Right lobe of liver (tissue), 6 donors: Measurements from ENCODE around the gene ALDH3B1. TPM values are rescaled to one million over a fixed set of nuclear protein-coding genes. Genes with fewer than 3 reads are reported as not detected.

Experiments
- ATAC-seq, 4 donors: fragments of 200-7000 bp; cut with Tn5 transposase; one replicate each; pipeline ENCODE4 v1.9.1; 2020; ENCODE audit warnings: mild to moderate bottlenecking in 4 of 4, moderate library complexity in 4 of 4
- DNase-seq, 3 donors: peaks; one replicate each; pipeline ENCODE4 v3.0.0-alpha.2; 2020
- H3K27ac ChIP-seq, 3 donors: fragments of 200-600 bp; one replicate each; pipeline ENCODE4 v1.8.0; 2022
- H3K27me3 ChIP-seq, 2 donors: fragments of 200-600 bp; one replicate each; pipeline ENCODE4 v1.8.0; 2022
- H3K36me3 ChIP-seq, 4 donors: fragments of 200-600 bp; sonication (generic) in 1 of 4; one replicate each; pipeline versions ENCODE4 v1.5.1 to v1.8.0; 2017 to 2022; ENCODE audit warnings: control low read depth in 1 of 4
- H3K4me1 ChIP-seq, 4 donors: fragments of 200-600 bp; sonication (generic) in 1 of 4; one replicate each; pipeline versions ENCODE4 v1.5.1 to v1.8.0; 2017 to 2022; ENCODE audit warnings: control low read depth in 1 of 4
- H3K4me3 ChIP-seq, 3 donors: fragments of 200-600 bp; one replicate each; pipeline ENCODE4 v1.8.0; 2022
- H3K9me3 ChIP-seq, 4 donors: fragments of 200-600 bp; sonication (generic) in 1 of 4; one replicate each; pipeline versions ENCODE4 v1.5.1 to v1.8.0; 2017 to 2022; ENCODE audit warnings: control low read depth in 1 of 4
- POLR2A ChIP-seq: fragments of 450-650 bp; IDR thresholded peaks from one replicate; pipeline ENCODE4 v1.6.1; 2017; ENCODE audit warnings: antibody characterized with exemption, mild to moderate bottlenecking
- WGBS: methylation state at CpG from one replicate; pipeline ENCODE4 v1.1.6; 2018; ENCODE audit warnings: low coverage, low lambda C conversion rate; ENCODE audit not compliant: insufficient coverage; ENCODE audit errors: missing lambda C conversion rate; 5-methylcytosine and 5-hydroxymethylcytosine counted together
- intact Hi-C, 2 donors: fragments of 100-400 bp; cut with DNase I; formaldehyde crosslinking; loops; one replicate each; pipeline versions ENCODE4 v1.11.2 to v1.14.1; 2022
- total RNA-seq, 6 experiments: library from RNA; depleted of rRNA in 2 of 6; stranded (reverse); fragments of >200 nt in 2 of 6; fragmentation: NEBNext Ultra II Directional in 3 of 6; extraction: Animal tissue kit (Norgen Biotek cat#: 25700) in 3 of 6; gene quantifications; one replicate each; pipeline versions ENCODE4 v1.1.0 to v1.2.4, GENCODE V29; 2016 to 2023
- TF ChIP-seq, protein P1 (sequence below), 4 donors: fragments of 200-600 bp in 3 of 4; fragments of 450-650 bp in 1 of 4; IDR thresholded peaks; one replicate each; pipeline versions ENCODE4 v1.5.1 to v1.8.0; 2016 to 2022; ENCODE audit warnings: antibody characterized with exemption in 4 of 4, mild to moderate bottlenecking in 2 of 4
- donor health status: DM: no; HTN: yes; CAD: no.
- donor health status: DM: no; HTN: no; CAD: no.
- donor health status: DM: no; HTN: no; CAD: no.
- donor health status: DM: no; HTN: yes; CAD: no.
- donor health status: DM: no; HTN: yes; CAD: no.

Gene ALDH3B1
- total RNA-seq, 6 experiments from 2014 or later, result 2.3 to 7.4 (median 4.4) TPM

DNA sequence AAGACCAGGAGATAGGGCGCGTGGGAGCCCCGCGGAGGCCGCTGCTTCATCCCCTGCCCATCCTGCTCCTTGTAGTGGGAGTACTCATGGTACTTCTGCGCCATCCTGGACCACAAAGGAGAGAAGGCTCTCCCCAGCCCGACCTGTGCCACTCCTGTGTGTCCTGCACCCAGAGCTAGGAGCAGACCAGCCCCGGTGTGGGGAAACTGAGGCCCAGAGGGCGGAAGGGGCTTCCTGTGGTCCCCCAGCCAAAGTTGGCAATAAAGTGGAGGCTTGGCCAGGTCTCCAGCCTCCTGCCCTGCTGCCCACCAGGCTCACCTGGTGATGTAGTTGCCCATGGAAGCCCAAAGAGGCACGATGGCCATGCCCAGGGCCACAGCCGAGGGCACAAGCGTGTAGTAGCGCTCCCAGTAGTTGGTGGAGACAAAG lies 10.9 kb upstream of the ALDH3B1 start:
- Histone ChIP-seq H3K4me3 (no peak overlapping the region), H3K27me3 (no peaks in the 10 kb centered on the region), H3K27ac (no peak overlapping the region), H3K9me3 (no peaks in the 10 kb centered on the region), H3K4me1 (peaks cover 0 to 4% (median under 1%) of the 10 kb centered on the region in 4 donors), H3K36me3 (no peaks in the 10 kb centered on the region)
- WGBS, result no CpG with 5 or more reads among the region's 13 CpGs
- DNase-seq, result no peak
- TF ChIP-seq POLR2A, result no peak
- TF ChIP-seq, protein P1, sequence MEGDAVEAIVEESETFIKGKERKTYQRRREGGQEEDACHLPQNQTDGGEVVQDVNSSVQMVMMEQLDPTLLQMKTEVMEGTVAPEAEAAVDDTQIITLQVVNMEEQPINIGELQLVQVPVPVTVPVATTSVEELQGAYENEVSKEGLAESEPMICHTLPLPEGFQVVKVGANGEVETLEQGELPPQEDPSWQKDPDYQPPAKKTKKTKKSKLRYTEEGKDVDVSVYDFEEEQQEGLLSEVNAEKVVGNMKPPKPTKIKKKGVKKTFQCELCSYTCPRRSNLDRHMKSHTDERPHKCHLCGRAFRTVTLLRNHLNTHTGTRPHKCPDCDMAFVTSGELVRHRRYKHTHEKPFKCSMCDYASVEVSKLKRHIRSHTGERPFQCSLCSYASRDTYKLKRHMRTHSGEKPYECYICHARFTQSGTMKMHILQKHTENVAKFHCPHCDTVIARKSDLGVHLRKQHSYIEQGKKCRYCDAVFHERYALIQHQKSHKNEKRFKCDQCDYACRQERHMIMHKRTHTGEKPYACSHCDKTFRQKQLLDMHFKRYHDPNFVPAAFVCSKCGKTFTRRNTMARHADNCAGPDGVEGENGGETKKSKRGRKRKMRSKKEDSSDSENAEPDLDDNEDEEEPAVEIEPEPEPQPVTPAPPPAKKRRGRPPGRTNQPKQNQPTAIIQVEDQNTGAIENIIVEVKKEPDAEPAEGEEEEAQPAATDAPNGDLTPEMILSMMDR (IDR thresholded peaks at IDR 0.05), result no peak
- intact Hi-C loops, result no loop called here
- ATAC-seq, result no peak

DNA sequence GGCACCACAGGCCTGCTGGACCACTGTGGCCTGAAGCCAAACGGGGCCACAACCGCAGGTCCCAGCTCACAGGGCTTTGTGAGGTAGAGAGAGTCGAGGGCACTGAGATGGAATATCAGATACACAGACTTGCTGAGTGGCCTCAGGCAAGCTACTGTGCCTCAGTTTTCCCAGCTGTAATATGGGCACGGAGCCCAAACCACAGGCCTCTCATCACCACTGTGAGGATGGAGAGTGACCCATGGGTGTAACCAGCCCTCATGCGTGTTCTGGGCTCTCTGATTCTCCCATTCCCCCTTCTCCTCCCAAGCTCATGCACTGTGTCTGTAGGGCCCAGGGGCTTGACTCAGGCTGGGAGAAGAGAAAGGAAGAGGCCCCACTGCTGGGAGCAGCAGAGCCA lies 10.4 kb upstream of the ALDH3B1 start:
- Histone ChIP-seq H3K27ac (no peak overlapping the region), H3K9me3 (no peaks in the 10 kb centered on the region), H3K36me3 (no peaks in the 10 kb centered on the region), H3K4me1 (peaks cover 0 to 4% (median under 1%) of the 10 kb centered on the region in 4 donors), H3K4me3 (no peak overlapping the region), H3K27me3 (no peaks in the 10 kb centered on the region)
- intact Hi-C loops, result no loop called here
- no CpG with 5 or more reads among the region's 5 CpGs for WGBS
- ATAC-seq (no peak), DNase-seq (no peak)
- TF ChIP-seq POLR2A, result no peak
- TF ChIP-seq, protein P1 (IDR thresholded peaks at IDR 0.05), result no peak

DNA sequence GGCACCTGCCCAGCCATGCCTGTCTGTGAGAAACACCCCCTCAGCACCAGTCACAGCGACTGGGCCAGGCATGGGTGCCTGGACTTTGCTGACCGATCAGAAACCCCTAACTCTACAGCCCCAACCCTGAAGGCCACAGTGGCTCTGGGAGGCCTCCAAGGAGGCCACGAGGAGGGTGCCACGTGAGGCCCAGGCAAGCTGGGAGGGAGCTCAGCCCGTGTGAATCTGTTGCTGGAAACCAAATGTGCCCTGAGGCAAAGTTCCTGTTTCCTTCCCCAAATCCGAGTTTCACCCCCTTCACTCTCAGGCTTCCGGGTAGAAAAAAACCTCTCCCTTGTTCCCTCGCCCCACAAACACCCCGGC lies 7.6 kb upstream of the ALDH3B1 start:
- WGBS, result 50% methylated on average over 2 of the region's 9 CpGs
- TF ChIP-seq, protein P1 (IDR thresholded peaks at IDR 0.05), result no peak
- TF ChIP-seq POLR2A, result no peak
- Histone ChIP-seq H3K4me3 (peak overlapping the region in 1 of 3 donors; percentile 80), H3K36me3 (no peaks in the 10 kb centered on the region), H3K4me1 (peaks cover 0 to 4% (median under 1%) of the 10 kb centered on the region in 4 donors), H3K9me3 (no peaks in the 10 kb centered on the region), H3K27me3 (no peaks in the 10 kb centered on the region), H3K27ac (no peak overlapping the region)
- DNase-seq (no peak), ATAC-seq (peak in 3 of 4 donors; percentile 3 to 24 (median 5))
- intact Hi-C loops, result no loop called here

DNA sequence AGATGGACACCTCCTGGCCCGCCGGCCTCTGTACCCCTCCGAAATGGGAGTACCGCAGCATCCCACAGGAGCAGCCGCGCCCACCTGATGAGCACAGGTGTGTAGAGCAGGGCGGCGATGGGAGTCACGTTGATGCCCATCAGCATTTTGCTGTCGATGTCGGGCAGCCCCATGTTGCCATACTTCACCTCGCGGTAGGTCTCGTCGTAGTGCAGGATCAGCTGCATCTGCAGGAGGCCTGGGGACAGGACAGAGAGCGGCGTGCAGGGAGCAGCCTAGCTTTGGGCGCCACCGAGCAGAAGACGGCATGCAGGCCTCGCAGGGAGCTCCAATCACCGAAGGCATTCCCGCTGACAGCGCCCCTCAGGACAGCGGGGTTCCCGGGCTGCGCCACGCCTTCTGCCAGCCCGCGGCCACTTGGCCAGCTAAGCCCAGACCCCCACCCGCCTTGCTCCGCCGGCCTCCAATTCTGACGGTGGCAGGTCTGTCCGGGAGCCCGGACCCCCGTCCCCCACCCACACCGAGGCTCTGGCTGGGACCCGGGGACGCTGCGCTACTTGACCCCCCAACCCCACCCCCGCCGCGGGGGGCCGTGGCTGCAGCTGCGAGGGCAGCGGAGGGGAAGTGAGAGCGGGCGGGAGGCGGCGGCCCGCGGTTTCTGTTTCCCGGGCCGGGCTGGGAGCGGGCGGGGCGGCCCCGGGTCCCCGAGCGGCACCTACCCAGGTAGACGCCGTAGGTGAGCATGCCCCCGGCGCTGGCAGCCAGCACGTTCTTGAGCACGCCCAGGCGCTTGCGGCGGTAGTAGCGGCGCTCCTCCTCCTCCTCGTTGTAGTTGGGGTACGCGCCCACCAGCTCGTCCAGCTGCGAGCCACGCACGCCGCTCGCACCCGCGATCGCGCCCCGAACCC lies 6.9 kb upstream of the ALDH3B1 start:
- H3K27me3 ChIP-seq, result no peaks in the 10 kb centered on the region
- peaks cover 0 to 4% (median under 1%) of the 10 kb centered on the region in 4 donors for H3K4me1 ChIP-seq
- intact Hi-C loops, result no loop called here
- no peaks in the 10 kb centered on the region for H3K9me3 ChIP-seq
- TF ChIP-seq, protein P1 (IDR thresholded peaks at IDR 0.05), result no peak
- TF ChIP-seq POLR2A, result no peak
- H3K27ac ChIP-seq, result peak overlapping the region; percentile 47 to 77 (median 70)
- peak; percentile 13 to 49 (median 29) for ATAC-seq
- peak in 1 of 3 donors; percentile 53 for DNase-seq
- H3K36me3 ChIP-seq, result no peaks in the 10 kb centered on the region
- H3K4me3 ChIP-seq, result peak overlapping the region; percentile 57 to 80 (median 62)
- 28% methylated on average over 8 of the region's 86 CpGs for WGBS
